Neural cell (in vitro differentiated cells): ENCODE measurements around the gene ABAT. TPM values are rescaled to one million over a fixed set of nuclear protein-coding genes. Genes with fewer than 3 reads are reported as not detected.

Experiments
- H2AFZ ChIP-seq: fragments of 200-600, 300-800 bp; sonication (generic), shearing (Covaris generic); 2 replicates; pipeline ENCODE4 v1.6.0; 2014; ENCODE audit warnings: low read depth, mild to moderate bottlenecking, antibody characterized with exemption, low read length, moderate library complexity
- H3F3A ChIP-seq: fragments of 200-600 bp; shearing (Covaris generic); 2 replicates; pipeline ENCODE4 v1.6.1; 2016; ENCODE audit warnings: mild to moderate bottlenecking, moderate library complexity, mixed read lengths, antibody characterized with exemption, low read length; ENCODE audit not compliant: insufficient read depth, poor library complexity, severe bottlenecking
- H3K27ac ChIP-seq: fragments of 200-600, 300-800 bp; sonication (generic), shearing (Covaris generic); 2 replicates; pipeline ENCODE4 v1.5.1; 2014; ENCODE audit warnings: mild to moderate bottlenecking, low read length, moderate library complexity
- H3K27me3 ChIP-seq: fragments of 300-800, 200-600 bp; sonication (generic), shearing (Covaris generic); 2 replicates; pipeline ENCODE4 v1.6.0; 2014; ENCODE audit warnings: mild to moderate bottlenecking, low read depth, low read length, moderate library complexity; ENCODE audit not compliant: insufficient read depth
- H3K36me3 ChIP-seq: fragments of 300-800, 200-600 bp; sonication (generic), shearing (Covaris generic); 2 replicates; pipeline ENCODE4 v1.5.1; 2014; ENCODE audit warnings: mild to moderate bottlenecking, antibody characterized with exemption, low read length, moderate library complexity; ENCODE audit not compliant: insufficient read depth
- H3K4me2 ChIP-seq: fragments of 300-800, 200-600 bp; sonication (generic), shearing (Covaris generic); 2 replicates; pipeline ENCODE4 v1.6.0; 2014; ENCODE audit warnings: mild to moderate bottlenecking, low read length
- H3K4me3 ChIP-seq: fragments of 300-800, 200-600 bp; sonication (generic), shearing (Covaris generic); 2 replicates; pipeline ENCODE4 v1.5.1; 2014; ENCODE audit warnings: mild to moderate bottlenecking, low read length, moderate library complexity
- H3K79me2 ChIP-seq: fragments of 200-600 bp; shearing (Covaris generic); replicated peaks from 2 replicates; pipeline ENCODE4 v1.6.0; 2014; ENCODE audit warnings: mild to moderate bottlenecking, low read length, moderate library complexity; ENCODE audit not compliant: insufficient read depth
- H3K9ac ChIP-seq: fragments of 300-800, 200-600 bp; sonication (generic), shearing (Covaris generic); 2 replicates; pipeline ENCODE4 v1.6.1; 2016; ENCODE audit warnings: mild to moderate bottlenecking, low read length, mixed read lengths
- H3K9me2 ChIP-seq: fragments of 200-600 bp; shearing (Covaris generic); 2 replicates; pipeline ENCODE4 v1.6.1; 2016; ENCODE audit warnings: mild to moderate bottlenecking, low read length, mixed read lengths; ENCODE audit not compliant: insufficient read depth
- H3K9me3 ChIP-seq: fragments of 200-600, 300-800 bp; sonication (generic), shearing (Covaris generic); 2 replicates; pipeline ENCODE4 v1.6.1; 2016; ENCODE audit warnings: mild to moderate bottlenecking, mixed run types, low read length, moderate library complexity, mixed read lengths
- H4K20me1 ChIP-seq: fragments of 200-600 bp; shearing (Covaris generic); 2 replicates; pipeline ENCODE4 v1.6.1; 2016; ENCODE audit warnings: mild to moderate bottlenecking, mixed run types; ENCODE audit not compliant: insufficient read depth
- CTCF ChIP-seq: fragments of 450-650 bp; IDR thresholded peaks from 2 replicates; pipeline ENCODE4 v1.5.1; 2014; ENCODE audit warnings: antibody characterized with exemption, mild to moderate bottlenecking, moderate library complexity; ENCODE audit not compliant: poor library complexity, severe bottlenecking
- EP300 ChIP-seq: fragments of 450-650 bp; conservative IDR thresholded peaks from 2 replicates; pipeline ENCODE4 v1.6.1; 2014; ENCODE audit warnings: antibody characterized with exemption, mild to moderate bottlenecking, moderate library complexity; ENCODE audit not compliant: poor library complexity, severe bottlenecking
- EZH2 ChIP-seq: fragments of 200-600, 300-800 bp; shearing (Covaris generic), sonication (generic); IDR thresholded peaks from 2 replicates; pipeline ENCODE4 v1.6.1; 2014; ENCODE audit warnings: antibody characterized with exemption, low read length, borderline replicate concordance, mild to moderate bottlenecking; ENCODE audit not compliant: insufficient read depth, poor library complexity, severe bottlenecking
- MXI1 ChIP-seq: fragments of 450-650 bp; conservative IDR thresholded peaks from 2 replicates; pipeline ENCODE4 v1.6.1; 2014; ENCODE audit warnings: antibody characterized with exemption, mild to moderate bottlenecking; ENCODE audit not compliant: poor library complexity, severe bottlenecking
- POLR2AphosphoS5 ChIP-seq: IDR thresholded peaks from 2 replicates; pipeline ENCODE4 v1.6.1; 2012
- RAD21 ChIP-seq: fragments of 450-650 bp; conservative IDR thresholded peaks from 2 replicates; pipeline ENCODE4 v1.6.1; 2014; ENCODE audit warnings: antibody characterized with exemption, mild to moderate bottlenecking, moderate library complexity
- REST ChIP-seq: IDR thresholded peaks from 2 replicates; pipeline ENCODE4 v1.6.1; 2012; ENCODE audit warnings: borderline replicate concordance
- SMC3 ChIP-seq: fragments of 450-650 bp; conservative IDR thresholded peaks from 2 replicates; pipeline ENCODE4 v1.6.1; 2014; ENCODE audit warnings: antibody characterized with exemption, mild to moderate bottlenecking, moderate library complexity; ENCODE audit not compliant: poor library complexity
- TAF1 ChIP-seq: IDR thresholded peaks from 2 replicates; pipeline ENCODE4 v1.6.1; 2012; ENCODE audit warnings: low read depth
- polyA plus RNA-seq: library from polyadenylated mRNA; depleted of rRNA; stranded (reverse); fragments of >200 nt; gene quantifications from 2 replicates; pipeline ENCODE4 v1.2.3, GENCODE V29; 2014

The ABAT gene
- polyA plus RNA-seq, 1 donor from 2014 or later: 125 TPM

GRCh38 chr16:8756755-8757154 is 82.3 kb downstream of the ABAT start:
- Histone ChIP-seq H3K36me3 (no peaks in the 10 kb centered on the region), H3K4me2 (no peak overlapping the region), H3F3A (no peaks in the 10 kb centered on the region), H3K9ac (no peak overlapping the region), H3K27me3 (no peaks in the 10 kb centered on the region), H3K9me3 (no peaks in the 10 kb centered on the region), H3K4me3 (no peak overlapping the region), H4K20me1 (no peaks in the 10 kb centered on the region), H3K27ac (no peak overlapping the region), H3K79me2 (no peaks in the 10 kb centered on the region), H3K9me2 (no peaks in the 10 kb centered on the region), H2AFZ (no peak overlapping the region)
- TF ChIP-seq MXI1 (no peak), TAF1 (no peak), EZH2 (no peak), EP300 (no peak), POLR2AphosphoS5 (no peak), SMC3 (no peak), CTCF (no peak), REST (no peak), RAD21 (no peak)

GRCh38 chr16:8758022-8758421 is 83.6 kb downstream of the ABAT start:
- Histone ChIP-seq H3K79me2 (no peaks in the 10 kb centered on the region), H3K36me3 (no peaks in the 10 kb centered on the region), H3K27ac (no peak overlapping the region), H3K9me2 (no peaks in the 10 kb centered on the region), H2AFZ (no peak overlapping the region), H3K4me3 (no peak overlapping the region), H3K9me3 (no peaks in the 10 kb centered on the region), H3F3A (no peaks in the 10 kb centered on the region), H4K20me1 (no peaks in the 10 kb centered on the region), H3K9ac (no peak overlapping the region), H3K27me3 (no peaks in the 10 kb centered on the region), H3K4me2 (no peak overlapping the region)
- TF ChIP-seq EP300 (no peak), TAF1 (no peak), EZH2 (no peak), RAD21 (no peak), CTCF (no peak), POLR2AphosphoS5 (no peak), MXI1 (no peak), SMC3 (no peak), REST (no peak)
